Subcutaneous adipose tissue (tissue), 4 donors: Measurements from ENCODE around the gene OR10D3. TPM values are rescaled to one million over a fixed set of nuclear protein-coding genes. Genes with fewer than 3 reads are reported as not detected.

Source experiments
- CTCF ChIP-seq: fragments of 450-650 bp; IDR thresholded peaks from one replicate; pipeline ENCODE4 v1.5.1; 2016; ENCODE audit warnings: low read depth, mild to moderate bottlenecking, control low read depth, antibody characterized with exemption, moderate library complexity
- total RNA-seq, 4 donors: library from RNA; depleted of rRNA; stranded (reverse); fragments of >200 nt; gene quantifications; one replicate each; pipeline ENCODE4 v1.1.0, GENCODE V29; 2016

The OR10D3 gene
- total RNA-seq, 4 donors from 2014 or later, result not detected

- no peak for TF ChIP-seq CTCF
Measured at GRCh38 chr11:124176925-124177715, 6.0 kb upstream of the OR10D3 start.

- TF ChIP-seq CTCF, result no peak
Measured at GRCh38 chr11:124179310-124179709, 3.8 kb upstream of the OR10D3 start.

- no peak for TF ChIP-seq CTCF
Measured at GRCh38 chr11:124190298-124191139, 7.4 kb downstream of the OR10D3 start.

- TF ChIP-seq CTCF, result no peak
Measured at GRCh38 chr11:124193221-124194010, 10.3 kb downstream of the OR10D3 start.

GRCh38 chr11:124194293-124195188, 11.4 kb downstream of the OR10D3 start:
- TF ChIP-seq CTCF, result no peak

- no peak for TF ChIP-seq CTCF
Measured at GRCh38 chr11:124195189-124195734, 12.1 kb downstream of the OR10D3 start.
